ENCODE data around the gene FSTL1. TPM values are rescaled to one million over a fixed set of nuclear protein-coding genes. Genes with fewer than 3 reads are reported as not detected.

Gene FSTL1
- total RNA-seq, 2 experiments from 2014 or later = 0.03 TPM; not detected in 1

GRCh38 chr3:120438216-120438615 lies 12.6 kb downstream of the FSTL1 start:
- no peak overlapping the region for H3K4me3 Mint-ChIP-seq
- ATAC-seq (ENCODE audit: poor library complexity) = no peak
- no peak overlapping the region for H3K4me3 ChIP-seq (ENCODE audit: low read length)
- H3K4me1 Mint-ChIP-seq (ENCODE audit: low read depth) = no peaks in the 10 kb centered on the region
- no peaks in the 10 kb centered on the region for H3K36me3 ChIP-seq (ENCODE audit: insufficient read depth, low read length)
- CTCF ChIA-PET = no interaction called here
- intact Hi-C loops (cut with DNase I, micrococcal nuclease) = no loop called here
- no peaks in the 10 kb centered on the region for H3K27me3 ChIP-seq (ENCODE audit: control insufficient read depth in 1 of 2, insufficient read depth in 2 of 2, low read length in 2 of 2)
- H3K27ac Mint-ChIP-seq = no peak overlapping the region
- no peaks in the 10 kb centered on the region for H3K36me3 Mint-ChIP-seq (ENCODE audit: low read depth)
- no peak overlapping the region for H3K27ac ChIP-seq (ENCODE audit: low read depth in 1 of 2, low read length in 2 of 2)
- no peak for TF ChIP-seq CTCF (IDR thresholded peaks at IDR 0.05)
- H3K27me3 Mint-ChIP-seq = peaks cover 4% of the 10 kb centered on the region
- DNase-seq = no peak
- POLR2A ChIA-PET = no interaction called here
- no peaks in the 10 kb centered on the region for H3K9me3 Mint-ChIP-seq
- no peaks in the 10 kb centered on the region for H3K9me3 ChIP-seq (ENCODE audit: control insufficient read depth in 1 of 2, insufficient read depth in 1 of 2, low read length in 2 of 2)
- H3K4me1 ChIP-seq (ENCODE audit: insufficient read depth, low read length) = no peaks in the 10 kb centered on the region

GRCh38 chr3:120437559-120437958 lies 13.2 kb downstream of the FSTL1 start:
- no peaks in the 10 kb centered on the region for H3K9me3 ChIP-seq (ENCODE audit: control insufficient read depth in 1 of 2, insufficient read depth in 1 of 2, low read length in 2 of 2)
- H3K4me3 Mint-ChIP-seq = no peak overlapping the region
- no peak overlapping the region for H3K27ac Mint-ChIP-seq
- no peaks in the 10 kb centered on the region for H3K36me3 ChIP-seq (ENCODE audit: insufficient read depth, low read length)
- no peak overlapping the region for H3K4me3 ChIP-seq (ENCODE audit: low read length)
- ATAC-seq (ENCODE audit: poor library complexity) = no peak
- H3K27me3 Mint-ChIP-seq = peaks cover 4% of the 10 kb centered on the region
- H3K4me1 ChIP-seq (ENCODE audit: insufficient read depth, low read length) = no peaks in the 10 kb centered on the region
- intact Hi-C loops (cut with DNase I, micrococcal nuclease) = no loop called here
- H3K4me1 Mint-ChIP-seq (ENCODE audit: low read depth) = no peaks in the 10 kb centered on the region
- POLR2A ChIA-PET = no interaction called here
- no peak for TF ChIP-seq CTCF (IDR thresholded peaks at IDR 0.05)
- H3K27me3 ChIP-seq (ENCODE audit: control insufficient read depth in 1 of 2, insufficient read depth in 2 of 2, low read length in 2 of 2) = no peaks in the 10 kb centered on the region
- no peaks in the 10 kb centered on the region for H3K9me3 Mint-ChIP-seq
- CTCF ChIA-PET = no interaction called here
- H3K27ac ChIP-seq (ENCODE audit: low read depth in 1 of 2, low read length in 2 of 2) = no peak overlapping the region
- no peak for DNase-seq
- H3K36me3 Mint-ChIP-seq (ENCODE audit: low read depth) = no peaks in the 10 kb centered on the region

- POLR2A ChIA-PET = no interaction called here
- intact Hi-C loops (cut with DNase I, micrococcal nuclease) = no loop called here
- no peak for TF ChIP-seq CTCF (IDR thresholded peaks at IDR 0.05)
Observed at GRCh38 chr3:120436523-120437050, 14.2 kb downstream of the FSTL1 start.

More at GRCh38 chr3:120436523-120437050, 14.2 kb downstream of the FSTL1 start:
- H3K36me3 ChIP-seq (ENCODE audit: insufficient read depth, low read length) = no peaks in the 10 kb centered on the region
- no peak for DNase-seq
- Mint-ChIP-seq H3K36me3 (ENCODE audit: low read depth) (no peaks in the 10 kb centered on the region), H3K4me1 (ENCODE audit: low read depth) (no peaks in the 10 kb centered on the region), H3K27me3 (peaks cover 4% of the 10 kb centered on the region), H3K27ac (no peak overlapping the region), H3K4me3 (no peak overlapping the region), H3K9me3 (no peaks in the 10 kb centered on the region)
- no peaks in the 10 kb centered on the region for H3K27me3 ChIP-seq (ENCODE audit: control insufficient read depth in 1 of 2, insufficient read depth in 2 of 2, low read length in 2 of 2)
- ATAC-seq (ENCODE audit: poor library complexity) = no peak
- H3K27ac ChIP-seq (ENCODE audit: low read depth in 1 of 2, low read length in 2 of 2) = no peak overlapping the region
- CTCF ChIA-PET = interaction anchor here (0.6 to 1.2 kb wide), 2 partner anchors 20 to 113 kb away, joined by 3 read pairs; no protein-coding TSS in a partner anchor
- H3K4me1 ChIP-seq (ENCODE audit: insufficient read depth, low read length) = no peaks in the 10 kb centered on the region
- H3K9me3 ChIP-seq (ENCODE audit: control insufficient read depth in 1 of 2, insufficient read depth in 1 of 2, low read length in 2 of 2) = no peaks in the 10 kb centered on the region
- no peak overlapping the region for H3K4me3 ChIP-seq (ENCODE audit: low read length)
